H9 (cell line): Measurements from ENCODE around the gene ZNF774. TPM values are rescaled to one million over a fixed set of nuclear protein-coding genes. Genes with fewer than 3 reads are reported as not detected.

Source experiments
- DNase-seq: peaks from one replicate; pipeline ENCODE4 v3.0.0-alpha.2; 2017
- H2AFZ ChIP-seq: one replicate; pipeline ENCODE4 v1.6.1; 2013; ENCODE audit warnings: mild to moderate bottlenecking, low read length, control low read depth, moderate library complexity
- H2AK5ac ChIP-seq: 2 replicates; pipeline ENCODE4 v1.6.1; 2013; ENCODE audit warnings: low read length, control low read depth, mixed read lengths; ENCODE audit not compliant: insufficient read length
- H2BK120ac ChIP-seq: one replicate; pipeline ENCODE4 v1.6.1; 2013; ENCODE audit warnings: low read depth, mild to moderate bottlenecking, low read length, control low read depth, inconsistent platforms; ENCODE audit not compliant: poor library complexity, severe bottlenecking
- H2BK12ac ChIP-seq: 2 replicates; pipeline ENCODE4 v1.6.1; 2013; ENCODE audit warnings: low read length, control low read depth, mixed read lengths, low read depth; ENCODE audit not compliant: insufficient read length
- H2BK15ac ChIP-seq: 2 replicates; pipeline ENCODE4 v1.6.1; 2013; ENCODE audit warnings: low read depth, low read length, control low read depth
- H2BK20ac ChIP-seq: one replicate; pipeline ENCODE4 v1.6.1; 2013; ENCODE audit warnings: low read depth, mild to moderate bottlenecking, low read length, control low read depth, inconsistent platforms; ENCODE audit not compliant: poor library complexity, severe bottlenecking
- H2BK5ac ChIP-seq: 2 replicates; pipeline ENCODE4 v1.6.1; 2013; ENCODE audit warnings: low read length, control low read depth, mixed read lengths; ENCODE audit not compliant: insufficient read length
- H3K14ac ChIP-seq: 2 replicates; pipeline ENCODE4 v1.6.1; 2013; ENCODE audit warnings: low read length, control low read depth; ENCODE audit not compliant: insufficient read depth
- H3K18ac ChIP-seq: 2 replicates; pipeline ENCODE4 v1.6.1; 2013; ENCODE audit warnings: low read depth, mild to moderate bottlenecking, mixed read lengths, low read length, control low read depth; ENCODE audit not compliant: insufficient read length
- H3K23ac ChIP-seq: 2 replicates; pipeline ENCODE4 v1.6.1; 2013; ENCODE audit warnings: low read length, control low read depth, mixed read lengths, low read depth; ENCODE audit not compliant: insufficient read length
- H3K23me2 ChIP-seq: 2 replicates; pipeline ENCODE4 v1.6.1; 2013; ENCODE audit warnings: low read depth, mild to moderate bottlenecking, mixed read lengths, low read length, control low read depth; ENCODE audit not compliant: insufficient read length, poor library complexity, severe bottlenecking
- H3K27ac ChIP-seq: 2 replicates; pipeline ENCODE4 v1.5.1; 2013; ENCODE audit warnings: low read length, control low read depth, mixed read lengths, low read depth; ENCODE audit not compliant: insufficient read length
- H3K27me3 ChIP-seq: 2 replicates; pipeline ENCODE4 v1.6.1; 2013; ENCODE audit warnings: low read length, control low read depth, inconsistent platforms; ENCODE audit not compliant: insufficient read depth
- H3K4ac ChIP-seq: 2 replicates; pipeline ENCODE4 v1.6.1; 2013; ENCODE audit warnings: low read depth, mild to moderate bottlenecking, control low read depth, inconsistent platforms, low read length, moderate library complexity
- H3K4me1 ChIP-seq: 2 replicates; pipeline ENCODE4 v1.6.1; 2013; ENCODE audit warnings: low read length, control low read depth, inconsistent platforms; ENCODE audit not compliant: insufficient read depth
- H3K4me2 ChIP-seq: 2 replicates; pipeline ENCODE4 v1.6.1; 2013; ENCODE audit warnings: low read length, control low read depth, mixed read lengths; ENCODE audit not compliant: insufficient read length, insufficient read depth
- H3K56ac ChIP-seq: 2 replicates; pipeline ENCODE4 v1.6.1; 2013; ENCODE audit warnings: low read depth, mild to moderate bottlenecking, mixed read lengths, low read length, control low read depth; ENCODE audit not compliant: insufficient read length
- H3K79me1 ChIP-seq: 2 replicates; pipeline ENCODE4 v1.6.1; 2013; ENCODE audit warnings: low read depth, mild to moderate bottlenecking, moderate library complexity, low read length, control low read depth, inconsistent platforms; ENCODE audit not compliant: insufficient read depth, poor library complexity, severe bottlenecking
- H3K79me2 ChIP-seq: 2 replicates; pipeline ENCODE4 v1.6.1; 2013; ENCODE audit warnings: low read length, control low read depth, inconsistent platforms; ENCODE audit not compliant: insufficient read depth
- H3K9ac ChIP-seq: 2 replicates; pipeline ENCODE4 v1.6.1; 2013; ENCODE audit warnings: low read length, control low read depth, mixed read lengths; ENCODE audit not compliant: insufficient read length; ENCODE audit errors: extremely low read depth
- H3K9me3 ChIP-seq: one replicate; pipeline ENCODE4 v1.6.1; 2013; ENCODE audit warnings: low read depth, low read length, inconsistent platforms; ENCODE audit not compliant: control insufficient read depth
- H3T11ph ChIP-seq: one replicate; pipeline ENCODE4 v1.6.1; 2013; ENCODE audit warnings: mild to moderate bottlenecking, low read length, control low read depth, inconsistent platforms
- H4K20me1 ChIP-seq: one replicate; pipeline ENCODE4 v1.6.1; 2013; ENCODE audit not compliant: control insufficient read depth, insufficient read length, insufficient read depth
- H4K5ac ChIP-seq: 2 replicates; pipeline ENCODE4 v1.6.1; 2013; ENCODE audit warnings: low read depth, mild to moderate bottlenecking, mixed read lengths, low read length, control low read depth; ENCODE audit not compliant: insufficient read length
- H4K8ac ChIP-seq: replicated peaks from 2 replicates; pipeline ENCODE4 v1.6.1; 2013; ENCODE audit warnings: low read length, control low read depth, mixed read lengths, low read depth; ENCODE audit not compliant: insufficient read length
- H4K91ac ChIP-seq: 2 replicates; pipeline ENCODE4 v1.6.1; 2013; ENCODE audit warnings: low read depth, mild to moderate bottlenecking, moderate library complexity, mixed read lengths, low read length, control low read depth; ENCODE audit not compliant: insufficient read length
- H3K27ac Mint-ChIP-seq, 3 experiments: 2 replicates in 2 of 3; 3 replicates in 1 of 3; pipeline ENCODE4 v1.8.0; 2020 to 2021; ENCODE audit warnings: mixed read lengths in 3 of 3, mild to moderate bottlenecking in 1 of 3, moderate library complexity in 1 of 3
- H3K27me3 Mint-ChIP-seq: 2 replicates; pipeline ENCODE4 v1.8.0; 2021; ENCODE audit warnings: low read depth, mild to moderate bottlenecking, moderate library complexity, mixed read lengths
- H3K36me3 Mint-ChIP-seq, 3 experiments: 2 replicates in 2 of 3; 3 replicates in 1 of 3; pipeline ENCODE4 v1.8.0; 2020 to 2021; ENCODE audit warnings: low read depth in 3 of 3, mixed read lengths in 3 of 3; ENCODE audit not compliant: insufficient read depth in 1 of 3
- H3K4me1 Mint-ChIP-seq, 2 experiments: 2 replicates each; pipeline ENCODE4 v1.8.0; 2020; ENCODE audit warnings: mixed read lengths in 2 of 2
- H3K4me3 Mint-ChIP-seq, 2 experiments: 2 replicates in 1 of 2; 3 replicates in 1 of 2; pipeline ENCODE4 v1.8.0; 2020 to 2021; ENCODE audit warnings: mild to moderate bottlenecking in 2 of 2, mixed read lengths in 2 of 2, moderate library complexity in 1 of 2
- H3K9me3 Mint-ChIP-seq, 2 experiments: 2 replicates in 1 of 2; 3 replicates in 1 of 2; pipeline ENCODE4 v1.8.0; 2020; ENCODE audit warnings: mild to moderate bottlenecking in 2 of 2, mixed read lengths in 2 of 2, moderate library complexity in 1 of 2
- CTCF ChIP-seq: fragments of 200-600 bp; sonication (generic); conservative IDR thresholded peaks from 3 replicates; pipeline ENCODE4 v1.8.0; 2021; ENCODE audit warnings: antibody characterized with exemption, mild to moderate bottlenecking
- WGBS: extraction: QIAGEN DNeasy Blood & Tissue Kit; methylation state at CpG from one replicate; pipeline ENCODE4 v1.1.7; 2013; ENCODE audit warnings: missing lambda C conversion rate, low lambda C conversion rate, mixed read lengths; ENCODE audit not compliant: insufficient read length; ENCODE audit errors: extremely low coverage; 5-methylcytosine and 5-hydroxymethylcytosine counted together
- total RNA-seq: library from RNA; stranded (reverse); gene quantifications from 2 replicates; pipeline ENCODE4 v1.2.1, GENCODE V29; 2021

Gene ZNF774
- total RNA-seq, 1 experiment from 2014 or later, result 2.5 TPM

DNA sequence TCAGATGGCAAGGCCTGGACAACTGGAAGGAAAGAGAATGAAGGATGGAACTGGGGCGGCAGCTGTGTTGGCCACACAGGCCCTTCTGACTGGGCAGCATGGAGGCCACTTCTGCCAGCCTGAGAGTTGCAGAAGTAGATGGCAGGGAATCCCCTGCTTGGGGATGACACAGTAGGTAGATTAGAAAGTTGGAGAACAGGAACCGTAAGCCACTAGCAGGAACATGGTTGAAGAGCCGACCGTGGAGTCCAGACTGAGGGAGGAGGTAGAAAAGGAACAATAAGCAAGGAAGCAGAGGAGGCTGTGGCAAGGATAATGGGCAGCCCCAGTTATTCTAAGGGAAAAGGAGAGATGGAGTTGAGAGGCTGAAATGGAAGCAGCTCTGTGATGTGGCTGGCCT is 26.4 kb upstream of the ZNF774 start:
- Histone ChIP-seq H4K20me1 (no peaks in the 10 kb centered on the region), H2BK12ac (no peak overlapping the region), H2BK20ac (no peak overlapping the region), H3K4me1 (no peaks in the 10 kb centered on the region), H3K14ac (no peak overlapping the region), H3K18ac (no peak overlapping the region), H3K27me3 (no peaks in the 10 kb centered on the region), H2AK5ac (no peak overlapping the region), H2BK15ac (no peak overlapping the region), H2AFZ (no peak overlapping the region), H3K79me2 (no peaks in the 10 kb centered on the region), H3K9me3 (no peaks in the 10 kb centered on the region), H4K8ac (no peak overlapping the region), H3K23me2 (no peaks in the 10 kb centered on the region), H3K23ac (no peak overlapping the region), H3K27ac (no peak overlapping the region), H3K4ac (no peak overlapping the region), H3T11ph (no peak overlapping the region), H3K79me1 (no peaks in the 10 kb centered on the region), H2BK5ac (no peak overlapping the region), H4K91ac (no peak overlapping the region), H4K5ac (no peak overlapping the region), H3K4me2 (no peak overlapping the region), H3K9ac (no peak overlapping the region), H2BK120ac (no peak overlapping the region), H3K56ac (no peak overlapping the region)
- Mint-ChIP-seq H3K27ac (peak overlapping the region in 1 of 3 experiments; percentile 59; a peak in 1 of 7 replicates), H3K4me1 (0 out of 4 replicates have a peak, but pooled peaks cover 0 to 1% of the 10 kb centered on the region in 2 experiments), H3K4me3 (no peak overlapping the region), H3K9me3 (no peaks in the 10 kb centered on the region), H3K27me3 (no peaks in the 10 kb centered on the region), H3K36me3 (no peaks in the 10 kb centered on the region)
- TF ChIP-seq CTCF, result no peak
- whole genome bisulfite sequencing, result no CpG with 5 or more reads among the region's 4 CpGs
- DNase-seq, result no peak
